Neural progenitor cell (in vitro differentiated cells): ENCODE results near the gene CHFR. TPM values are rescaled to one million over a fixed set of nuclear protein-coding genes. Genes with fewer than 3 reads are reported as not detected.

Source experiments
- DNase-seq: peaks from one replicate; pipeline ENCODE4 v3.0.0-alpha.2; 2016; ENCODE audit warnings: low spot score
- H2AFZ ChIP-seq: fragments of 200-600 bp; sonication (generic); replicated peaks from 2 replicates; pipeline ENCODE4 v1.6.1; 2016; ENCODE audit warnings: antibody characterized with exemption
- H3F3A ChIP-seq: fragments of 200-600 bp; sonication (generic); 2 replicates; pipeline ENCODE4 v1.6.1; 2016; ENCODE audit warnings: antibody characterized with exemption, low read depth
- H3K27ac ChIP-seq: fragments of 200-600 bp; sonication (generic); 2 replicates; pipeline ENCODE4 v1.5.1; 2016; ENCODE audit warnings: mild to moderate bottlenecking
- H3K27me3 ChIP-seq: fragments of 200-600 bp; sonication (generic); 2 replicates; pipeline ENCODE4 v1.6.1; 2016; ENCODE audit warnings: mild to moderate bottlenecking, moderate library complexity
- H3K36me3 ChIP-seq: fragments of 200-600 bp; sonication (generic); 2 replicates; pipeline ENCODE4 v1.5.1; 2016
- H3K4me1 ChIP-seq: fragments of 200-600 bp; sonication (generic); 2 replicates; pipeline ENCODE4 v1.6.1; 2016; ENCODE audit warnings: mixed run types
- H3K4me2 ChIP-seq: fragments of 200-600 bp; sonication (generic); 2 replicates; pipeline ENCODE4 v1.6.1; 2016
- H3K4me3 ChIP-seq: fragments of 200-600 bp; sonication (generic); 2 replicates; pipeline ENCODE4 v1.5.1; 2016
- H3K79me2 ChIP-seq: fragments of 200-600 bp; sonication (generic); 2 replicates; pipeline ENCODE4 v1.6.1; 2016; ENCODE audit warnings: low read depth
- H3K9ac ChIP-seq: fragments of 200-600 bp; sonication (generic); 2 replicates; pipeline ENCODE4 v1.6.1; 2016
- H3K9me3 ChIP-seq: fragments of 200-600 bp; sonication (generic); 2 replicates; pipeline ENCODE4 v1.5.1; 2016; ENCODE audit warnings: low read depth
- H4K20me1 ChIP-seq: fragments of 200-600 bp; sonication (generic); 2 replicates; pipeline ENCODE4 v1.6.1; 2016; ENCODE audit warnings: low read depth
- H3K27ac Mint-ChIP-seq: 3 replicates; pipeline ENCODE4 v1.8.0; 2021; ENCODE audit warnings: mixed read lengths
- H3K27me3 Mint-ChIP-seq: 2 replicates; pipeline ENCODE4 v1.8.0; 2022; ENCODE audit warnings: low read depth, mild to moderate bottlenecking, inconsistent platforms, moderate library complexity, mixed read lengths; ENCODE audit not compliant: insufficient read depth
- H3K36me3 Mint-ChIP-seq: 3 replicates; pipeline ENCODE4 v1.8.0; 2021; ENCODE audit warnings: mixed read lengths
- H3K4me1 Mint-ChIP-seq: 3 replicates; pipeline ENCODE4 v1.8.0; 2021; ENCODE audit warnings: mixed read lengths
- H3K4me3 Mint-ChIP-seq: 3 replicates; pipeline ENCODE4 v1.8.0; 2021; ENCODE audit warnings: mild to moderate bottlenecking, moderate library complexity, mixed read lengths
- H3K9me3 Mint-ChIP-seq: 3 replicates; pipeline ENCODE4 v1.8.0; 2020; ENCODE audit warnings: mixed read lengths
- EZH2 ChIP-seq: fragments of 200-600 bp; sonication (generic); IDR thresholded peaks from 2 replicates; pipeline ENCODE4 v1.6.1; 2017; ENCODE audit warnings: antibody characterized with exemption, mild to moderate bottlenecking, moderate library complexity
- EZH2phosphoT487 ChIP-seq: fragments of 200-600 bp; sonication (generic); IDR thresholded peaks from 2 replicates; pipeline ENCODE4 v1.6.1; 2017; ENCODE audit warnings: antibody characterized with exemption
- total RNA-seq: library from RNA; depleted of rRNA; stranded (reverse); fragments of >200 nt; gene quantifications from 2 replicates; pipeline ENCODE4 v1.2.3, GENCODE V29; 2015; ENCODE audit warnings: low replicate concordance
- TF ChIP-seq, protein P1 (sequence below): fragments of 200-600 bp; sonication (generic); IDR thresholded peaks from 2 replicates; pipeline ENCODE4 v1.5.1; 2017; ENCODE audit warnings: antibody characterized with exemption, mild to moderate bottlenecking

Gene CHFR
- total RNA-seq, 1 donor from 2014 or later = 25.6 TPM

DNA sequence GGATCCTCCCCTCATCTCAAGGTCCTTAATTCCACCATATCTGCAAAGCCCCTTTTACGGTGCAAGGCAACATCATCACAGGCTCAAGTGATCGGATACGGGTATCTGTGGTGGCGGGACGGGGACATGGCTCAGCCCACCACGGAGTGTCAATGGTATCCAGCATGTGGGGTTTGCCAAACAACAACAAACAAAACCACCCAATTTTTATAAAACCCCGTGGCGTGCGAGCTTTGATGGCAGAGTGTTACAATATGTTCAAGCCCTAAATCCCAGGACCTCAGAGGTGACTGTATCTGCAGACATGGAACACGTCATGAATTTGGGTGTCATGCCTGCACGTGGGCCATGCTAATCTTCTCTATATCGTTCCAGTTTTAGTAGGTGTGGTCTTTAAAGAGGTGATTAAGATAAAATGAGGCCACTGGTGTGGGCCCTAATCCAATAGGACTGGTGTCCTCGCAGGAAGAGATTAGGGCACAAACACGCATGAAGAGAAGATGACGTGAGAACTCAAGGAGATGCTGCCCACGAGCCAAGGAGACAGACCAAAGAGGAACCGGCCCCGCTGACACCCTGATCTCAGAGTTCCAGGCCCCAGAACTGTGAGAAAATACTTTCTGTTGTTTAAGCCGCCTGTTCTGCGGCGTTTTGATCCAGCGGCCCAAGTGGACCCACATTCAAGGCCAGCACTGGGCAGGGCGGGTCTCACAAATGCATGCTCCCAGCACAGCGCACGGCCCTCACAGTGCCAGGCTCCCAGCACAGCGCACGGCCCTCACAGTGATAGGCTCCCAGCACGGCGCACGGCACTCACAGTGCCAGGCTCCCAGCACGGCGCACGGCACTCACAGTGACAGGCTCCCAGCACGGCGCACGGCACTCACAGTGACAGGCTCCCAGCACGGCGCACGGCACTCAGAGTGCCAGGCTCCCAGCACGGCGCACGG, 52.1 kb downstream of the CHFR start:
- Histone ChIP-seq H3K4me2 (no peak overlapping the region), H3K4me1 (no peaks in the 10 kb centered on the region), H3K9me3 (no peaks in the 10 kb centered on the region), H3F3A (no peaks in the 10 kb centered on the region), H3K4me3 (no peak overlapping the region), H4K20me1 (no peaks in the 10 kb centered on the region), H3K27me3 (no peaks in the 10 kb centered on the region), H2AFZ (no peak overlapping the region), H3K79me2 (no peaks in the 10 kb centered on the region), H3K9ac (no peak overlapping the region), H3K27ac (no peak overlapping the region), H3K36me3 (no peaks in the 10 kb centered on the region)
- no peak for DNase-seq
- Mint-ChIP-seq H3K4me1 (peaks cover 4% of the 10 kb centered on the region), H3K27ac (peak overlapping the region; percentile 37), H3K9me3 (no peaks in the 10 kb centered on the region), H3K4me3 (peak overlapping the region; percentile 7), H3K27me3 (peaks cover 7% of the 10 kb centered on the region), H3K36me3 (peaks cover 4% of the 10 kb centered on the region)
- TF ChIP-seq EZH2 (no peak), EZH2phosphoT487 (no peak)
- TF ChIP-seq, protein P1, sequence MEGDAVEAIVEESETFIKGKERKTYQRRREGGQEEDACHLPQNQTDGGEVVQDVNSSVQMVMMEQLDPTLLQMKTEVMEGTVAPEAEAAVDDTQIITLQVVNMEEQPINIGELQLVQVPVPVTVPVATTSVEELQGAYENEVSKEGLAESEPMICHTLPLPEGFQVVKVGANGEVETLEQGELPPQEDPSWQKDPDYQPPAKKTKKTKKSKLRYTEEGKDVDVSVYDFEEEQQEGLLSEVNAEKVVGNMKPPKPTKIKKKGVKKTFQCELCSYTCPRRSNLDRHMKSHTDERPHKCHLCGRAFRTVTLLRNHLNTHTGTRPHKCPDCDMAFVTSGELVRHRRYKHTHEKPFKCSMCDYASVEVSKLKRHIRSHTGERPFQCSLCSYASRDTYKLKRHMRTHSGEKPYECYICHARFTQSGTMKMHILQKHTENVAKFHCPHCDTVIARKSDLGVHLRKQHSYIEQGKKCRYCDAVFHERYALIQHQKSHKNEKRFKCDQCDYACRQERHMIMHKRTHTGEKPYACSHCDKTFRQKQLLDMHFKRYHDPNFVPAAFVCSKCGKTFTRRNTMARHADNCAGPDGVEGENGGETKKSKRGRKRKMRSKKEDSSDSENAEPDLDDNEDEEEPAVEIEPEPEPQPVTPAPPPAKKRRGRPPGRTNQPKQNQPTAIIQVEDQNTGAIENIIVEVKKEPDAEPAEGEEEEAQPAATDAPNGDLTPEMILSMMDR = no peak

DNA sequence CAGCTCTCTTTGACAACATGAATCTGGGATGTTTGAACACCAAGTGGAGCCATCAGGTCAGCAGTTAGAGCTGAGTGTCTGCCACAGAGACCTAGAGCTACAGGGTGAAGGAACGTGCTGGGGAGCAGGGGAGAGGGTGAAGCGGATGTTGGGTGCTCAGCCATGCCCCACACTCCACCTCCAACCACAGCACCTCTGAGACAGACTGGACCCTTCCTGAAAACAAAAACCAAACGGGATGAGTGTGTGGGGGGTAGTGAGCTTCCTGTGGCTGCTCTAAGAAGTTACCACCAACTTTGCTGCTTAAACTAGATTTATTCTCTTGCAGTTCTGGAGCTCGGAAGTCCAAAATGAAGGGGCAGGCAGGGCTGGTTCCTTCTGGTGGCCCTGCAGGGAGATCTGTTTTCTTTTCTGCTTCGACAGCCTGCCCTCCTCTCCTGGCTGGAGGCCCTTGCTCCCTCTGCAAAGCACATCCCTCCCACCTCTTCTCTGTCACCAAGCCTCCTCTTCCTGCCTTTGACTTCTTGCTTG, 53.2 kb downstream of the CHFR start:
- peaks cover 7% of the 10 kb centered on the region for H3K27me3 Mint-ChIP-seq
- no peak overlapping the region for H3K9ac ChIP-seq
- DNase-seq = no peak
- no peak overlapping the region for H3K4me2 ChIP-seq
- no peaks in the 10 kb centered on the region for H3K27me3 ChIP-seq
- no peaks in the 10 kb centered on the region for H3K9me3 ChIP-seq
- H3K79me2 ChIP-seq = no peaks in the 10 kb centered on the region
- TF ChIP-seq EZH2phosphoT487 = no peak
- no peak for TF ChIP-seq EZH2
- TF ChIP-seq, protein P1 = no peak
- peaks cover 8% of the 10 kb centered on the region for H3K4me1 Mint-ChIP-seq
- H3K27ac ChIP-seq = no peak overlapping the region
- no peaks in the 10 kb centered on the region for H3K9me3 Mint-ChIP-seq
- H2AFZ ChIP-seq = no peak overlapping the region
- no peaks in the 10 kb centered on the region for H3K36me3 ChIP-seq
- no peaks in the 10 kb centered on the region for H3K4me1 ChIP-seq
- no peak overlapping the region for H3K4me3 ChIP-seq
- H3K36me3 Mint-ChIP-seq = peaks cover 9% of the 10 kb centered on the region
- no peak overlapping the region for H3K4me3 Mint-ChIP-seq
- H4K20me1 ChIP-seq = no peaks in the 10 kb centered on the region
- peaks cover 7% of the 10 kb centered on the region for H3F3A ChIP-seq
- H3K27ac Mint-ChIP-seq = peak overlapping the region; percentile 11

DNA sequence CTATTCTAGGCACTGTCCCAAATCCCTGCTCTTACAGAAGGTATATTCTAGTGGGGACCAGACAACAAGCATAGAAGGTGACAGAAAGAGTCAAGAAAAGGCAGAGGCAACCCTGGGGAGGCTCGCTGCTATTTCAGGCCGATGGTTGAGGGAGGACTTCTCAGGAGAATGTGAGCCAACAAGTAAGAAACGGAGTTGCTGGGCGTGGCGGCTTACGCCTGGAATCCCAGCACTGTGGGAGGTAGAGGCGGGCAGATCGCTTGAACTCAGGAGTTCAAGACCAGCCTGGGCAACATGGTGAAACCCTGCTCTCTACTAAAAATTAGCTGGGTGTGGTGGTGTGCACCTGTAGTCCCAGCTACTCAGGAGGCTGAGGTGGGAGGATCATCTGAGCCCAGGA, 54.1 kb downstream of the CHFR start:
- peaks cover 6% of the 10 kb centered on the region for H3K4me1 Mint-ChIP-seq
- Histone ChIP-seq H3K4me2 (no peak overlapping the region), H3K9ac (no peak overlapping the region), H4K20me1 (no peaks in the 10 kb centered on the region), H3K4me3 (no peak overlapping the region), H3K27me3 (no peaks in the 10 kb centered on the region), H3K27ac (no peak overlapping the region), H3K79me2 (peaks cover 1% of the 10 kb centered on the region), H3F3A (peaks cover 9% of the 10 kb centered on the region), H3K4me1 (no peaks in the 10 kb centered on the region), H3K36me3 (no peaks in the 10 kb centered on the region), H3K9me3 (no peaks in the 10 kb centered on the region), H2AFZ (no peak overlapping the region)
- TF ChIP-seq, protein P1 = no peak
- TF ChIP-seq EZH2phosphoT487 (no peak), EZH2 (no peak)
- H3K36me3 Mint-ChIP-seq = peaks cover 9% of the 10 kb centered on the region
- no peak overlapping the region for H3K27ac Mint-ChIP-seq
- no peak for DNase-seq
- H3K4me3 Mint-ChIP-seq = no peak overlapping the region
- H3K27me3 Mint-ChIP-seq = peaks cover 7% of the 10 kb centered on the region
- H3K9me3 Mint-ChIP-seq = no peaks in the 10 kb centered on the region
